ENCODE data around the gene PPP1R18. TPM values are rescaled to one million over a fixed set of nuclear protein-coding genes. Genes with fewer than 3 reads are reported as not detected.

The PPP1R18 gene
- total and polyA plus RNA-seq, 9 of the 15 experiments (the other 6 are each of a cell fraction or from before 2014, with no cell fraction given), result 12.0 to 99.2 (median 42.6) TPM

DNA sequence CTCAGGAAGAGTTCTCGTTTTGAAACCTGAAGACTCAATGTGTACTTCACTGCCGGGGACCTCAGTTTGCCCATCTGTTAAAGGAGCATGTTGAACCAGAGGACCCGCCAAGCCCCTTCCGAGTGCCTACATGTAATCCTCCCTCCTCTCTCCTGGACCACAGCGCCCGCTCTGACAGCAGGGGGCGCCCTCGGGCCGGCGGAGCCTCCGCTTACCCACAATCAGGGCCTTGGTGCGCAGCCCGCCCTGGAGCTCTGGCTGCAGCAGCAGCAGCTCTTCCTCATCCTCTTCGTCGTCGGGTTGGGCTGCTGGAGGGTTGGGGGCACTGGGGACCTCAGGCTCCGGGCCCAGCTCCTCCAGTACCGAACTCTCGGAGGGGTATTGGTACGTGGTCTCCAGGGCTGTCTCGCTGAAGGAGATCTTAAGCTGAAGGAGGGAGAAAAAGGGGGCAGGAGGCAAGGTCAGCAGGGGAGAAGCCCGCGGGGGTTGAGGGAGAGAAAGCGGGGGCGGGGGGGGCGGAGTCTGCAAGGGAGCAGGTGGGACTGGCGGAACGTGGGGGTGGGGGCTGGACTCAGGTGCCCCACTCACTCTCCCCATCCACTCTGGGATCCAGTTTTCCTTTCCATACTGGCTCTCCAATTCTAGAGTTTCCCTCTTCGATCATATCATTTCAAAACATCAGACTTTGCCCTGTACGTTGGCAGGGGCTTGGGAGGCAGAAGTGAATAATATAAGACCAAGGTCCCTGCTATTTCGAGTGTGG lies 7.3 kb downstream of the PPP1R18 start (continued):
- TF ChIP-seq, protein P1, sequence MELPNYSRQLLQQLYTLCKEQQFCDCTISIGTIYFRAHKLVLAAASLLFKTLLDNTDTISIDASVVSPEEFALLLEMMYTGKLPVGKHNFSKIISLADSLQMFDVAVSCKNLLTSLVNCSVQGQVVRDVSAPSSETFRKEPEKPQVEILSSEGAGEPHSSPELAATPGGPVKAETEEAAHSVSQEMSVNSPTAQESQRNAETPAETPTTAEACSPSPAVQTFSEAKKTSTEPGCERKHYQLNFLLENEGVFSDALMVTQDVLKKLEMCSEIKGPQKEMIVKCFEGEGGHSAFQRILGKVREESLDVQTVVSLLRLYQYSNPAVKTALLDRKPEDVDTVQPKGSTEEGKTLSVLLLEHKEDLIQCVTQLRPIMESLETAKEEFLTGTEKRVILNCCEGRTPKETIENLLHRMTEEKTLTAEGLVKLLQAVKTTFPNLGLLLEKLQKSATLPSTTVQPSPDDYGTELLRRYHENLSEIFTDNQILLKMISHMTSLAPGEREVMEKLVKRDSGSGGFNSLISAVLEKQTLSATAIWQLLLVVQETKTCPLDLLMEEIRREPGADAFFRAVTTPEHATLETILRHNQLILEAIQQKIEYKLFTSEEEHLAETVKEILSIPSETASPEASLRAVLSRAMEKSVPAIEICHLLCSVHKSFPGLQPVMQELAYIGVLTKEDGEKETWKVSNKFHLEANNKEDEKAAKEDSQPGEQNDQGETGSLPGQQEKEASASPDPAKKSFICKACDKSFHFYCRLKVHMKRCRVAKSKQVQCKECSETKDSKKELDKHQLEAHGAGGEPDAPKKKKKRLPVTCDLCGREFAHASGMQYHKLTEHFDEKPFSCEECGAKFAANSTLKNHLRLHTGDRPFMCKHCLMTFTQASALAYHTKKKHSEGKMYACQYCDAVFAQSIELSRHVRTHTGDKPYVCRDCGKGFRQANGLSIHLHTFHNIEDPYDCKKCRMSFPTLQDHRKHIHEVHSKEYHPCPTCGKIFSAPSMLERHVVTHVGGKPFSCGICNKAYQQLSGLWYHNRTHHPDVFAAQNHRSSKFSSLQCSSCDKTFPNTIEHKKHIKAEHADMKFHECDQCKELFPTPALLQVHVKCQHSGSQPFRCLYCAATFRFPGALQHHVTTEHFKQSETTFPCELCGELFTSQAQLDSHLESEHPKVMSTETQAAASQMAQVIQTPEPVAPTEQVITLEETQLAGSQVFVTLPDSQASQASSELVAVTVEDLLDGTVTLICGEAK (IDR thresholded peaks at IDR 0.05), result no peak
- TF ChIP-seq, protein P1 (CRISPR knock-in tag; IDR thresholded peaks at IDR 0.05), result no peak
- TF ChIP-seq, protein P2, sequence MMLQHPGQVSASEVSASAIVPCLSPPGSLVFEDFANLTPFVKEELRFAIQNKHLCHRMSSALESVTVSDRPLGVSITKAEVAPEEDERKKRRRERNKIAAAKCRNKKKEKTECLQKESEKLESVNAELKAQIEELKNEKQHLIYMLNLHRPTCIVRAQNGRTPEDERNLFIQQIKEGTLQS (IDR thresholded peaks at IDR 0.05), result no peak
- TF ChIP-seq, protein P2 (CRISPR knock-in tag; conservative IDR thresholded peaks at IDR 0.05), result no peak; the same call in 1 of the 2 replicates
- TF ChIP-seq NFATC3 (IDR thresholded peaks at IDR 0.05), result no peak
- no peak for TF ChIP-seq ZNF57 (CRISPR knock-in tag; IDR thresholded peaks at IDR 0.05)
- TF ChIP-seq ZBTB8A (IDR thresholded peaks at IDR 0.05; ENCODE audit: partially characterized antibody), result no peak
- no peak for TF ChIP-seq STAT5A (IDR thresholded peaks at IDR 0.05; ENCODE audit: borderline replicate concordance, low read length)
- TF ChIP-seq FOXK2 (conservative IDR thresholded peaks at IDR 0.05 in 1 of 2, IDR thresholded peaks at IDR 0.05 in 1 of 2; ENCODE audit: low read depth in 2 of 2), result no peak
- TF ChIP-seq, protein P3, sequence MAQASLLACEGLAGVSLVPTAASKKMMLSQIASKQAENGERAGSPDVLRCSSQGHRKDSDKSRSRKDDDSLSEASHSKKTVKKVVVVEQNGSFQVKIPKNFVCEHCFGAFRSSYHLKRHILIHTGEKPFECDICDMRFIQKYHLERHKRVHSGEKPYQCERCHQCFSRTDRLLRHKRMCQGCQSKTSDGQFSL (CRISPR knock-in tag; IDR thresholded peaks at IDR 0.05), result no peak
- TF ChIP-seq, protein P3 (tag; IDR thresholded peaks at IDR 0.05), result no peak
- no peak for TF ChIP-seq KDM1A (IDR thresholded peaks at IDR 0.05)
- no peak for TF ChIP-seq ZNF551 (CRISPR knock-in tag; IDR thresholded peaks at IDR 0.05)
- TF ChIP-seq, protein P4, sequence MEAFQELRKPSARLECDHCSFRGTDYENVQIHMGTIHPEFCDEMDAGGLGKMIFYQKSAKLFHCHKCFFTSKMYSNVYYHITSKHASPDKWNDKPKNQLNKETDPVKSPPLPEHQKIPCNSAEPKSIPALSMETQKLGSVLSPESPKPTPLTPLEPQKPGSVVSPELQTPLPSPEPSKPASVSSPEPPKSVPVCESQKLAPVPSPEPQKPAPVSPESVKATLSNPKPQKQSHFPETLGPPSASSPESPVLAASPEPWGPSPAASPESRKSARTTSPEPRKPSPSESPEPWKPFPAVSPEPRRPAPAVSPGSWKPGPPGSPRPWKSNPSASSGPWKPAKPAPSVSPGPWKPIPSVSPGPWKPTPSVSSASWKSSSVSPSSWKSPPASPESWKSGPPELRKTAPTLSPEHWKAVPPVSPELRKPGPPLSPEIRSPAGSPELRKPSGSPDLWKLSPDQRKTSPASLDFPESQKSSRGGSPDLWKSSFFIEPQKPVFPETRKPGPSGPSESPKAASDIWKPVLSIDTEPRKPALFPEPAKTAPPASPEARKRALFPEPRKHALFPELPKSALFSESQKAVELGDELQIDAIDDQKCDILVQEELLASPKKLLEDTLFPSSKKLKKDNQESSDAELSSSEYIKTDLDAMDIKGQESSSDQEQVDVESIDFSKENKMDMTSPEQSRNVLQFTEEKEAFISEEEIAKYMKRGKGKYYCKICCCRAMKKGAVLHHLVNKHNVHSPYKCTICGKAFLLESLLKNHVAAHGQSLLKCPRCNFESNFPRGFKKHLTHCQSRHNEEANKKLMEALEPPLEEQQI (IDR thresholded peaks at IDR 0.05), result no peak
- no peak for TF ChIP-seq ZFP30 (CRISPR knock-in tag; IDR thresholded peaks at IDR 0.05; ENCODE audit: borderline replicate concordance)
